ENCODE data around the gene TBRG4.

- no peak for TF ChIP-seq CTCF (IDR thresholded peaks at IDR 0.05)
- no peak for TF ChIP-seq EP300 (IDR thresholded peaks at IDR 0.05)
- no peak for TF ChIP-seq POLR2A (IDR thresholded peaks at IDR 0.05)
These were observed 25.0 kb downstream of the TBRG4 start for GRCh38 chr7:45086331-45087065.
